ENCODE results near the gene SERPINB3. TPM values are rescaled to one million over a fixed set of nuclear protein-coding genes. Genes with fewer than 3 reads are reported as not detected.

The SERPINB3 gene
- total RNA-seq, 2 experiments from 2014 or later, result not detected

DNA sequence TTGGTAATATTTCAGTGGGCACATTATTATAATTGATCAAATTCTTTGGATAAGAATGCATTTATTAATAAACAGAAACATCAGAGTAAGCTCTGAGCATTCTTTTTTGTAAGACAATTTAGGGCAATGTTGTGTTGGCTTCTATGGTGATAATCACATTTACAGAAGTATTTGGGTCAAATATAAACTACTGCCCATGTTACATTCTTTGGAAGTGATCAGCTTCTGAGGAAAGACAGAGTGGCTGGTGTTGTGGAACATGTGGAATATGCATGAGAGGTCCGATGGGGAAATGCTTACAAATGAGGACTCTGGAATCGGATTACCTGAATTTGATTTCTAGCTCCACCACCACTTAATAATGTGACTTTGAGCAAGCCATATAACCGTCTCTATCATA is 55.2 kb downstream of the SERPINB3 start:
- Histone ChIP-seq H3K9me3 (ENCODE audit: low read length) (no peaks in the 10 kb centered on the region), H3K79me2 (ENCODE audit: insufficient read depth, low read depth, low read length) (no peaks in the 10 kb centered on the region), H3K4me3 (ENCODE audit: low read depth, low read length, poor library complexity, severe bottlenecking) (no peak overlapping the region), H3K36me3 (ENCODE audit: insufficient read depth, low read length) (no peaks in the 10 kb centered on the region), H2AFZ (ENCODE audit: low read length) (no peak overlapping the region), H3K4me1 (ENCODE audit: insufficient read depth, low read length, poor library complexity, severe bottlenecking) (no peaks in the 10 kb centered on the region), H4K20me1 (ENCODE audit: insufficient read depth, low read length) (no peaks in the 10 kb centered on the region), H3K4me2 (ENCODE audit: low read length) (no peak overlapping the region), H3K27ac (ENCODE audit: low read depth, low read length, poor library complexity, severe bottlenecking) (no peak overlapping the region), H3K9me2 (ENCODE audit: insufficient read depth, low read length) (no peaks in the 10 kb centered on the region)
- BruUV-seq (replicated peaks), result no TSS peak
- no peak for DNase-seq (ENCODE audit: low spot score)
- ChIA-PET CTCF (ENCODE audit: unreplicated experiment) (no interaction called here), POLR2A (no interaction called here)
- intact Hi-C loops (cut with micrococcal nuclease; ENCODE audit: unreplicated experiment), result no loop called here
- TF ChIP-seq EZH2phosphoT487 (IDR thresholded peaks at IDR 0.05; ENCODE audit: borderline replicate concordance, low read depth, low read length), result no peak
- TF ChIP-seq, protein P1, sequence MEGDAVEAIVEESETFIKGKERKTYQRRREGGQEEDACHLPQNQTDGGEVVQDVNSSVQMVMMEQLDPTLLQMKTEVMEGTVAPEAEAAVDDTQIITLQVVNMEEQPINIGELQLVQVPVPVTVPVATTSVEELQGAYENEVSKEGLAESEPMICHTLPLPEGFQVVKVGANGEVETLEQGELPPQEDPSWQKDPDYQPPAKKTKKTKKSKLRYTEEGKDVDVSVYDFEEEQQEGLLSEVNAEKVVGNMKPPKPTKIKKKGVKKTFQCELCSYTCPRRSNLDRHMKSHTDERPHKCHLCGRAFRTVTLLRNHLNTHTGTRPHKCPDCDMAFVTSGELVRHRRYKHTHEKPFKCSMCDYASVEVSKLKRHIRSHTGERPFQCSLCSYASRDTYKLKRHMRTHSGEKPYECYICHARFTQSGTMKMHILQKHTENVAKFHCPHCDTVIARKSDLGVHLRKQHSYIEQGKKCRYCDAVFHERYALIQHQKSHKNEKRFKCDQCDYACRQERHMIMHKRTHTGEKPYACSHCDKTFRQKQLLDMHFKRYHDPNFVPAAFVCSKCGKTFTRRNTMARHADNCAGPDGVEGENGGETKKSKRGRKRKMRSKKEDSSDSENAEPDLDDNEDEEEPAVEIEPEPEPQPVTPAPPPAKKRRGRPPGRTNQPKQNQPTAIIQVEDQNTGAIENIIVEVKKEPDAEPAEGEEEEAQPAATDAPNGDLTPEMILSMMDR (conservative IDR thresholded peaks at IDR 0.05; ENCODE audit: low read length), result no peak

Other genes with a start within 250 kb of the SERPINB3 start
- 10.7 and 12.3 TPM in 2 replicates for gene VPS4B, start 239.4 kb downstream of the SERPINB3 start, total RNA-seq (2014; rRNA removed; shearing (Covaris generic))
- 22.9 and 26.1 TPM in 2 replicates for gene VPS4B, start 239.4 kb downstream of the SERPINB3 start, total RNA-seq (2022)
- gene SERPINB5, start 184.9 kb downstream of the SERPINB3 start, total RNA-seq (2014; rRNA removed; shearing (Covaris generic)), result not detected in 2 replicates
- not detected in 2 replicates for gene SERPINB5, start 184.9 kb downstream of the SERPINB3 start, total RNA-seq (2022)
- gene SERPINB12, start 119.5 kb downstream of the SERPINB3 start, total RNA-seq (2014; rRNA removed; shearing (Covaris generic)), result not detected in 2 replicates
- not detected in 2 replicates for gene SERPINB12, start 119.5 kb downstream of the SERPINB3 start, total RNA-seq (2022)
- not detected in 2 replicates for gene SERPINB13, start 74.5 kb downstream of the SERPINB3 start, total RNA-seq (2014; rRNA removed; shearing (Covaris generic))
- gene SERPINB13, start 74.5 kb downstream of the SERPINB3 start, total RNA-seq (2022), result not detected in 2 replicates
- gene SERPINB4, start 17.6 kb downstream of the SERPINB3 start, total RNA-seq (2014; rRNA removed; shearing (Covaris generic)), result not detected in 2 replicates
- not detected in 2 replicates for gene SERPINB4, start 17.6 kb downstream of the SERPINB3 start, total RNA-seq (2022)
- not detected in 2 replicates for gene SERPINB11, start 41.1 kb upstream of the SERPINB3 start, total RNA-seq (2014; rRNA removed; shearing (Covaris generic))
- not detected in 2 replicates for gene SERPINB11, start 41.1 kb upstream of the SERPINB3 start, total RNA-seq (2022)
- gene SERPINB7, start 113.5 kb upstream of the SERPINB3 start, total RNA-seq (2014; rRNA removed; shearing (Covaris generic)), result not detected in 2 replicates
- gene SERPINB7, start 113.5 kb upstream of the SERPINB3 start, total RNA-seq (2022), result not detected in 2 replicates
- not detected in 2 replicates for gene SERPINB2, start 225.8 kb upstream of the SERPINB3 start, total RNA-seq (2014; rRNA removed; shearing (Covaris generic))
- not detected in 2 replicates for gene SERPINB2, start 225.8 kb upstream of the SERPINB3 start, total RNA-seq (2022)
- not detected in 2 replicates for gene SERPINB10, start 246.1 kb upstream of the SERPINB3 start, total RNA-seq (2014; rRNA removed; shearing (Covaris generic))
- not detected in 2 replicates for gene SERPINB10, start 246.1 kb upstream of the SERPINB3 start, total RNA-seq (2022)

Measured in OCI-LY7 (cell line).